T-helper 17 cell (primary cell): ENCODE results near the gene ARL8B. TPM values are rescaled to one million over a fixed set of nuclear protein-coding genes. Genes with fewer than 3 reads are reported as not detected.

ENCODE experiments used
- ATAC-seq: fragments of 150-1000 bp; cut with Tn5 transposase; 2 replicates; pipeline ENCODE4 v1.10.0; 2021; ENCODE audit warnings: mild to moderate bottlenecking, moderate library complexity
- DNase-seq, 3 donors: peaks; one replicate each; pipeline versions ENCODE4 v3.0.0 to v3.0.0-alpha.2; 2020 to 2021
- H3K9me3 ChIP-seq: one replicate; pipeline ENCODE4 v1.7.0; 2013; ENCODE audit warnings: low read length, mild to moderate bottlenecking; ENCODE audit not compliant: control insufficient read depth, poor library complexity, severe bottlenecking
- H3K27ac Mint-ChIP-seq: one replicate; pipeline ENCODE4 v1.8.0; 2022; ENCODE audit warnings: mild to moderate bottlenecking, moderate library complexity, mixed read lengths
- H3K27me3 Mint-ChIP-seq: one replicate; pipeline ENCODE4 v1.8.0; 2022; ENCODE audit warnings: mixed read lengths
- H3K36me3 Mint-ChIP-seq: one replicate; pipeline ENCODE4 v1.8.0; 2022; ENCODE audit warnings: low read depth, mixed read lengths
- H3K4me1 Mint-ChIP-seq: one replicate; pipeline ENCODE4 v1.8.0; 2022; ENCODE audit warnings: mild to moderate bottlenecking, mixed read lengths
- H3K4me3 Mint-ChIP-seq: one replicate; pipeline ENCODE4 v1.8.0; 2022; ENCODE audit warnings: mild to moderate bottlenecking, moderate library complexity, mixed read lengths
- total RNA-seq, 4 donors: library from RNA in 2 of 4; stranded (reverse) in 2 of 4; gene quantifications; one replicate each; pipeline ENCODE4 v1.2.3 and lab custom pipeline; 2022 to 2026

ARL8B gene
- total RNA-seq, 2 donors from 2014 or later = 39.2 to 52.9 TPM

- no peaks in the 10 kb centered on the region for H3K9me3 ChIP-seq
- Mint-ChIP-seq H3K4me1 (peaks cover 40% of the 10 kb centered on the region), H3K27me3 (no peaks in the 10 kb centered on the region), H3K4me3 (peak overlapping the region; percentile 98), H3K36me3 (peaks cover 10% of the 10 kb centered on the region), H3K27ac (peak overlapping the region; percentile 98)
- DNase-seq (peak; percentile 29 to 41 (median 40)), ATAC-seq (peak; percentile 18)
These were observed 65.9 kb downstream of the ARL8B start for GRCh38 chr3:5187920-5188418.

GRCh38 chr3:5188419-5189221 is 66.5 kb downstream of the ARL8B start:
- H3K4me1 Mint-ChIP-seq = peaks cover 42% of the 10 kb centered on the region
- no peaks in the 10 kb centered on the region for H3K9me3 ChIP-seq
- peak overlapping the region; percentile 98 for H3K27ac Mint-ChIP-seq
- no peaks in the 10 kb centered on the region for H3K27me3 Mint-ChIP-seq
- H3K36me3 Mint-ChIP-seq = peaks cover 10% of the 10 kb centered on the region
- DNase-seq (peak in 2 of 3 donors; percentile 24 to 34), ATAC-seq (peak; percentile 38)
- peak overlapping the region; percentile 98 for H3K4me3 Mint-ChIP-seq

GRCh38 chr3:5190147-5190791 is 68.2 kb downstream of the ARL8B start:
- Mint-ChIP-seq H3K27ac (peak overlapping the region; percentile 98), H3K4me1 (peaks cover 55% of the 10 kb centered on the region), H3K36me3 (peaks cover 13% of the 10 kb centered on the region), H3K27me3 (no peaks in the 10 kb centered on the region), H3K4me3 (peak overlapping the region; percentile 98)
- DNase-seq = no peak
- ATAC-seq = no peak
- no peaks in the 10 kb centered on the region for H3K9me3 ChIP-seq

DNA sequence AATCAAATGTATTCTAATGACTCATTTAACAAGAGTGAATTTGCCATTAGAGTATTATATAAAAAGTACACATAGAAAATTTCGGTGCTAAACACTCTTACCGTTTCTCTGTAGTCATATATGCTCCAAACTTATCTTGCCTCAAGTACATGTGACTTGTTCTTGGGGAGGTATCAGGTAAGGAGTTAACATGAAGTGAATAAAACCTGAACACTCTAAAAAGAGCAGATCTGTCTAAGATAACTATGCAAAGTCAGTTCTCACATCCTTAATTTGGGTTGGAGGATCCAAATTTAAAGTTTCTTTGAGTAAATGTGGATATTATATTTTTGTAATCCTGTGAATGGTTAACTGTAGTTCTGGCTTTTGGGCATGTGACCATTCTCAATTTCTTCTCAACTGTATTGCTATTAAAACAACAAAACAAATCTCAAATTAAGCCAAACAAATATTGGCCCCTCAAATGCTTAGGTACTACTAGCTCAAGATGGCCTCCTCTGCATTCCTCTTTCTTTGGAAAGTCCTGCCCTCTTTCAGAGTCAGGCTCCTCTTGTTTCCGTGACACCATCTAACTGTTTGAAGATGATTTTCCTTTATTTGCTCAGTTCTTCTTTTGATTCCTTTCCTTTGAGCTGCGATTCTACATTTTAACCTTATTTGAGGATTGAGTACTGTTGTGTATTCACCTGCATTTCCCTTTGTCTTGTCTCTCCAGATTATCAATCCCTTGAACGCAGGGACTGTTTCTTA is 69.6 kb downstream of the ARL8B start:
- H3K4me1 Mint-ChIP-seq = peaks cover 59% of the 10 kb centered on the region
- ATAC-seq (no peak), DNase-seq (no peak)
- H3K36me3 Mint-ChIP-seq = peaks cover 13% of the 10 kb centered on the region
- no peaks in the 10 kb centered on the region for H3K27me3 Mint-ChIP-seq
- peak overlapping the region; percentile 93 for H3K27ac Mint-ChIP-seq
- peak overlapping the region; percentile 80 for H3K4me3 Mint-ChIP-seq
- no peaks in the 10 kb centered on the region for H3K9me3 ChIP-seq

DNA sequence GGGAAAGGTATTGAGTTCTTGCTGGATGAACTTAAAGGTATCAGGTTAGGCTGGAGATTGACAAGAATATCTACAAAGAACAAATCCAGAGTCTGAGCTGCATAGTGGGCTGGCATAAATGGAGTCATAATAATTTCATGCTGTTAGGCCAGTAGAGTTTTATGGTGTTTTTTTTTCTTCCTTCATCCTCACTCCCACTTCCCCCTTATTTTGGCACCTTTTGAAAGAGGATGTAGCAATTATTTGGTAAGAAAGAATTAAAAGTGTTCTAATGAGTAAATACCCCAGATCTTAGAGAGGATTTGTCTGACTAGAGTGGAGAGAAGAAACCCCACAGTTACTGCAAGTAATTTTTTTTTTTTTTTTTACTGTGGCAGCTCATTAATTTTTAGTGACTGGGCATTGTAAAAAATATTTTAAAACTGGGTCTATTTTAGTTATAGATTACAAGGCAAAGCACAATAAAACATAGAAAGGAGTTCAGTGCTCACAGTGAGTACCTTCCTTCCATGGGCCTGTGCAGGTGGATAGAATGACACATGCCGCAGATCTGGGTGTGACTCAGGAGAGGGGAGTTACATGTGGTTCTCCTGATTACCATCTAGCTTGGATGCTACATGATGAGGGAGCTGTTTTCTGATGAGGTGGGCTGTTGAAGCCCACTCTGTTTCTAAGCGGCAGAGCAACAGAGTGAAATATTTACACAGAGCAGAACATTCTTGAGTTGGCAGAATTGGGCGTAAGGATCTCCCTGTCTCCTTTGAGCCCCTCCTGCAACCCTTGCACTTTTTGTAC is 70.7 kb downstream of the ARL8B start:
- Mint-ChIP-seq H3K4me1 (peaks cover 66% of the 10 kb centered on the region), H3K27me3 (no peaks in the 10 kb centered on the region), H3K36me3 (peaks cover 16% of the 10 kb centered on the region), H3K4me3 (peak overlapping the region; percentile 80), H3K27ac (peak overlapping the region; percentile 93)
- no peak for DNase-seq
- no peaks in the 10 kb centered on the region for H3K9me3 ChIP-seq
- no peak for ATAC-seq

DNA sequence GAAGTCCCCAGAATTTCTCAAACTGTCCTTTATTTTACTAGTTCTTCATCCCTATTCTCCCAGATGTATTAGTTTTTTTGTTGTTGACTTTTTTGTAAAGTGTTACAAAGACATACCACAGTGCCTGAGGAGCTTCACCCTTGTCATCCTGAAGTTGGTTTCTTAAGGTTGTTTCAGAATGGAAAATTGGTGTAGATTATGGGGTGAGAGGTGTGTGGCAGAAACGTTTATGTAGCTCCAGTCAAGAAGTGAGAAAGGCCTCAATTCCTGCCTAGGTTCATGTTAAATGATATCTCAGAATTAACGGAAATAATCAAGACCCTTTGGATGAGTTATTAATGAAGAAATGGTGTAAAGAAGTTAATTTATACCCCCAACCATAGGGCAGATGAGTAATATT is 72.2 kb downstream of the ARL8B start:
- Mint-ChIP-seq H3K4me1 (peaks cover 70% of the 10 kb centered on the region), H3K36me3 (peaks cover 13% of the 10 kb centered on the region), H3K4me3 (peak overlapping the region; percentile 82), H3K27ac (peak overlapping the region; percentile 93), H3K27me3 (no peaks in the 10 kb centered on the region)
- H3K9me3 ChIP-seq = no peaks in the 10 kb centered on the region
- ATAC-seq = no peak
- no peak for DNase-seq

GRCh38 chr3:5194801-5195509 is 72.9 kb downstream of the ARL8B start:
- peak; percentile 58 for ATAC-seq

DNA sequence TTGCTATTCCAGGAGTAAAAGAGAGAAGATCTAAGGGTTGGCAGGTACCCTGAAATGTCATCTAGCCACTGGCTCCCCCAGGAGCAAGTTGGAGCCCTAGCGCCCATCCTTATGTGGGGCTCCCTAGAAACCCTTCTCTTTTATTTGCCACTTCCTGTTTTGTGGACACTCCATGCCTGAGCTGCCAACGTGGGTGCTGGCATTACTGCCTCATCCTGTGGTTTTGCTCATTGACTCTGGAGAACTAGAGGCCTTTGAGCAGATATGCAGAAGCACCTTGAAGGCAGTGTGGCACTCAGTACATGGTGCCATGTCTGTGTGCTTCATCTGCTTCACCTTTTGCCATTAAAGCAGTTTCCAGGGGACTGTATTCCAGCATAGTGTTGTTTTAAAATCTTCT is 73.5 kb downstream of the ARL8B start:
- Mint-ChIP-seq H3K36me3 (peaks cover 10% of the 10 kb centered on the region), H3K4me1 (peaks cover 70% of the 10 kb centered on the region), H3K4me3 (peak overlapping the region; percentile 82), H3K27me3 (no peaks in the 10 kb centered on the region), H3K27ac (peak overlapping the region; percentile 93)
- no peaks in the 10 kb centered on the region for H3K9me3 ChIP-seq
- ATAC-seq (peak; percentile 9), DNase-seq (peak in 1 of 3 donors; percentile 16)

More at GRCh38 chr3:5194801-5195509, 72.9 kb downstream of the ARL8B start:
- no peaks in the 10 kb centered on the region for H3K27me3 Mint-ChIP-seq
- H3K9me3 ChIP-seq = no peaks in the 10 kb centered on the region
- H3K27ac Mint-ChIP-seq = peak overlapping the region; percentile 93
- peaks cover 72% of the 10 kb centered on the region for H3K4me1 Mint-ChIP-seq
- peaks cover 13% of the 10 kb centered on the region for H3K36me3 Mint-ChIP-seq
- H3K4me3 Mint-ChIP-seq = peak overlapping the region; percentile 82
- DNase-seq = peak in 1 of 3 donors; percentile 17

DNA sequence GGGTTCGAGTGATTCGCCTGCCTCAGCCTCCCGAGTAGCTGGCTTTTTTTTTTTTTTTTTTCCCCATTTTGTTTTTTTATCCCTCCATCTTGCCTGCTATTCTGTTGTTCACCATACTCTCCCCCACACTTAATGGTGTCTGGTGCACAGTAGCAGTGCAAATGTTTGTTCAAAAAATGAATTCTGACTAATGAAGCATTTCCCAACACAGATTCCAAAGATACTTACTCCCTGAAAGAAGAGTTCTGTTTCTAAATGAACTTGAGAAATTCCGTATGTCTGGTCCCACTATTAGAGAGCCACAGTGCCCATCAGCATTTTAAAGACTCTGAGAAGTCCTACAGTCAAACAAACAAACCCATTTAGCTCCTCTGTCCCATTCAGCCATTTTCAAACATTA is 74.9 kb downstream of the ARL8B start:
- Mint-ChIP-seq H3K27me3 (no peaks in the 10 kb centered on the region), H3K4me1 (peaks cover 64% of the 10 kb centered on the region), H3K36me3 (peaks cover 10% of the 10 kb centered on the region), H3K27ac (peak overlapping the region; percentile 93), H3K4me3 (peak overlapping the region; percentile 87)
- ATAC-seq (peak; percentile 12), DNase-seq (no peak)
- no peaks in the 10 kb centered on the region for H3K9me3 ChIP-seq

- ATAC-seq (peak; percentile 85), DNase-seq (peak in 1 of 3 donors; percentile 25)
- H3K4me3 Mint-ChIP-seq = peak overlapping the region; percentile 87
- H3K4me1 Mint-ChIP-seq = peaks cover 59% of the 10 kb centered on the region
- H3K27ac Mint-ChIP-seq = peak overlapping the region; percentile 93
- no peaks in the 10 kb centered on the region for H3K9me3 ChIP-seq
- H3K27me3 Mint-ChIP-seq = no peaks in the 10 kb centered on the region
- H3K36me3 Mint-ChIP-seq = peaks cover 8% of the 10 kb centered on the region
These were observed 75.6 kb downstream of the ARL8B start for GRCh38 chr3:5197470-5198312.

DNA sequence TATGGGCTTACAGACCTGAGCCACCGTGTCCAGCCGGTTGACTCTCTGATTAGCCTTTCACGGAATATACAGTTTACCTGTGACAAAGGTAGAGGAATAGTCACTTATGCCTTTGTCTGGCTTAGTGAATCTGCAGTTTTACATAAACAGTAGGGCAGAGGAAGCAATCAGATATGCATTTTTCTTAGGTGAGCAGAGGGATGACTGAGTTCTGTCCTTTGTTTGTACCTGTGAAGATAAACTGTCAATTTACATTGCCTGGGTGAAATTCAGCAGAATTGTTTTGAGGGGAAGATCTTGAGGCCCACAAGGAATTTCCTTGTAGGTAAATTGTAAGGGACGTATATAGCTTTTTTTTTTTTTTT is 76.2 kb downstream of the ARL8B start:
- peaks cover 11% of the 10 kb centered on the region for H3K36me3 Mint-ChIP-seq
- peak overlapping the region; percentile 69 for H3K4me3 Mint-ChIP-seq
- DNase-seq (no peak), ATAC-seq (no peak)
- H3K27me3 Mint-ChIP-seq = no peaks in the 10 kb centered on the region
- no peaks in the 10 kb centered on the region for H3K9me3 ChIP-seq
- peak overlapping the region; percentile 93 for H3K27ac Mint-ChIP-seq
- H3K4me1 Mint-ChIP-seq = peaks cover 54% of the 10 kb centered on the region
